GM12891 (cell line): ENCODE results near the gene CS.

Source experiments
- POLR2A ChIP-seq: IDR thresholded peaks from 2 replicates; pipeline ENCODE4 v1.6.1; 2011; ENCODE audit warnings: low read depth, low read length, control low read depth
- POLR2AphosphoS5 ChIP-seq: IDR thresholded peaks from 2 replicates; pipeline ENCODE4 v1.6.1; 2011; ENCODE audit warnings: low read depth, low read length, control low read depth
- POU2F2 ChIP-seq: IDR thresholded peaks from 2 replicates; pipeline ENCODE4 v1.6.1; 2011; ENCODE audit warnings: low read depth, mild to moderate bottlenecking, control low read depth, low read length, moderate library complexity

GRCh38 chr12:56336361-56337167, 36.4 kb upstream of the CS start:
- peak; percentile 94 for TF ChIP-seq POU2F2
- no peak for TF ChIP-seq POLR2A
- peak; percentile 39; the same call in 1 of the 2 replicates for TF ChIP-seq POLR2AphosphoS5
